HEK293 (cell line): ENCODE measurements around the gene ATG101.

Experiments
- CTCF ChIP-seq: fragments of 450-650 bp; formaldehyde crosslinking; IDR thresholded peaks from 2 replicates; pipeline ENCODE4 v1.5.1; 2016; ENCODE audit warnings: missing biosample characterization, missing genetic modification characterization
- GLI4 ChIP-seq: fragments of 450-650 bp; formaldehyde crosslinking; IDR thresholded peaks from 2 replicates; pipeline ENCODE4 v1.5.1; 2016; ENCODE audit warnings: missing biosample characterization, missing genetic modification characterization
- KLF10 ChIP-seq: fragments of 450-650 bp; IDR thresholded peaks from 2 replicates; pipeline ENCODE4 v1.5.1; 2018; ENCODE audit warnings: missing biosample characterization, mild to moderate bottlenecking, missing genetic modification characterization
- REST ChIP-seq: fragments of 450-650 bp; formaldehyde crosslinking; IDR thresholded peaks from 2 replicates; pipeline ENCODE4 v1.5.1; 2016; ENCODE audit warnings: missing biosample characterization, missing genetic modification characterization
- YY1 ChIP-seq: fragments of 450-650 bp; formaldehyde crosslinking; IDR thresholded peaks from 2 replicates; pipeline ENCODE4 v1.5.1; 2018; ENCODE audit warnings: missing biosample characterization, missing genetic modification characterization
- ZNF544 ChIP-seq: fragments of 450-650 bp; formaldehyde crosslinking; IDR thresholded peaks from 2 replicates; pipeline ENCODE4 v1.5.0; 2017; ENCODE audit warnings: missing biosample characterization, missing genetic modification characterization
- ZNF600 ChIP-seq: fragments of 450-650 bp; formaldehyde crosslinking; IDR thresholded peaks from 2 replicates; pipeline ENCODE4 v1.5.1; 2016; ENCODE audit warnings: missing biosample characterization, missing genetic modification characterization
- ZNF664 ChIP-seq: fragments of 450-650 bp; formaldehyde crosslinking; IDR thresholded peaks from 2 replicates; pipeline ENCODE4 v1.5.1; 2016; ENCODE audit warnings: missing biosample characterization, missing genetic modification characterization
- ZSCAN18 ChIP-seq: fragments of 450-650 bp; formaldehyde crosslinking; IDR thresholded peaks from 2 replicates; pipeline ENCODE4 v1.5.1; 2016; ENCODE audit warnings: missing biosample characterization, missing genetic modification characterization
- ZXDB ChIP-seq: fragments of 450-650 bp; formaldehyde crosslinking; IDR thresholded peaks from 2 replicates; pipeline ENCODE4 v1.5.1; 2016; ENCODE audit warnings: missing biosample characterization, missing genetic modification characterization

- TF ChIP-seq ZNF664 (tag by site-specific recombination) (no peak), CTCF (peak; percentile 84), ZSCAN18 (tag by site-specific recombination) (no peak), KLF10 (tag by site-specific recombination) (peak; percentile 92), ZNF544 (tag by site-specific recombination) (no peak), ZXDB (tag by site-specific recombination) (peak; percentile 90), REST (tag by site-specific recombination) (no peak), GLI4 (tag by site-specific recombination) (no peak), ZNF600 (peak; percentile 6), YY1 (0 out of 2 replicates have a peak, but pooled peaks have one; percentile 19)
Measured at GRCh38 chr12:52050758-52051541, 18.8 kb upstream of the ATG101 start, which contains the start of gene NR4A1.
